HG02798 (cell line): ENCODE data around the gene MPP3.
"Not testable (repeated sequence)": the region's sequence is repeated elsewhere in the genome, so short reads cannot be mapped to it uniquely, and the experiment has no call there.

ENCODE experiments used
- ATAC-seq: cut with Tn5 transposase; IDR thresholded peaks from one replicate; pipeline ENCODE4 v1.9.1; 2021; ENCODE audit warnings: mild to moderate bottlenecking; ENCODE audit not compliant: unreplicated experiment, poor library complexity

MPP3 gene

DNA sequence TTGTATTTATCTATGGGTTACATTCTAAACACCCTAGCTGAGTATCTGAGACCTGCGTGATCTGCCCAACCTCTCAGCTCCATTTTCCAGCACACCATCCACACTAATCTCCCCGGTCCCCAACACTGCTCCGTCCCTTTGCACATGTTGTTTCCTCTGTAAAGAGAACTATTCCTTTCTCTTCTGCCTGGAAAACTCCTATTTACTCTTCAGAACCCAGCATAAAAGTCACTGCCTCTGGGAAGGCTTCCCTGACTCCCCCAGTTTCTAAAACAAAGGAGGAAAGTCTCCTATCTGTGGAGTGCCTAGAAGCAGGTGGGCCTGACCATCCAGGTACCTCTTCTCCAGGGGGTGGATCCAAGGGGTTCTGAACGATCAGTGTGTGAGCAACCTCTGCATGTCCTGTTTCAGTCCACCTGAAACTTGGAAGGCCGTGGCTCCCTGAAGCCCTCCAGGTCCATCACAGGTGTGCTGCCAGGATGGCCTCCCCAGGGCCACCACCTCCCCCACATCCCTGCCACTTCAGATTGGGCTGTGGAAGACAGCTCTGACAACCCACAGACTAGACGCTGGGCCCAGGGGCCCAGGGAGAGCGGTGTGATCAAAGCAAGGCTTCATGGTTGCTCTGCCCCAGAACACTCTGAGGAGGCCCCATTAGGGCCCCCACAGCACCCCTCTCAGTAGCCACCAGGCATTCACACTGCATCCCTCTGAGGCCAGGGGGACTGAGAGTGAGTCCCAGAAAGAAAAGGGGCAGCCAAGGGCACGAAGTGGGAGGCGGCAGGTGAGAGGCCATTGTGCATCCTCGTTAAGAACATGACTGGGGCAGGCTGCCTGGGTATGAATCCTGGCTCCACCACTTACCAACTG lies 20.3 kb downstream of the MPP3 start:
- ATAC-seq: no peak

DNA sequence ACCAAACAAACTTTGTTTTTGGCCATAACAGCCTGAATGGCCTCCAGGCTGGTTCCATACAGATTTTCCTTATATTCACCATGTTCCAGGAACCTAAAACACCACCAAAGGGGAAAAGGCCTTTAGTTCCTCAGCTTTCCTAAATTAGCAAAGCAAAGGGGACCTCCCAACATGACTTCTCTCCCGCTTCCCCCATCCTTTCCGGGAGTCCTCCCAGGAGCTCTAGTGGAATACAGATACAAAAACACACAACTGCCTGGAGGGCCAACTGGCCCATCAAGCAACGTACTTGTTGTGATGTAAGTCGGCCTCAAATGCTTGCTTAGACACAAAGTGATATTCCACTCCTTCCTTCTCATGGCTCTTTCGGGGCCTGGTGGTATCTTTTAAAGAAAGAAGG lies 22.1 kb downstream of the MPP3 start:
- ATAC-seq: no peak

DNA sequence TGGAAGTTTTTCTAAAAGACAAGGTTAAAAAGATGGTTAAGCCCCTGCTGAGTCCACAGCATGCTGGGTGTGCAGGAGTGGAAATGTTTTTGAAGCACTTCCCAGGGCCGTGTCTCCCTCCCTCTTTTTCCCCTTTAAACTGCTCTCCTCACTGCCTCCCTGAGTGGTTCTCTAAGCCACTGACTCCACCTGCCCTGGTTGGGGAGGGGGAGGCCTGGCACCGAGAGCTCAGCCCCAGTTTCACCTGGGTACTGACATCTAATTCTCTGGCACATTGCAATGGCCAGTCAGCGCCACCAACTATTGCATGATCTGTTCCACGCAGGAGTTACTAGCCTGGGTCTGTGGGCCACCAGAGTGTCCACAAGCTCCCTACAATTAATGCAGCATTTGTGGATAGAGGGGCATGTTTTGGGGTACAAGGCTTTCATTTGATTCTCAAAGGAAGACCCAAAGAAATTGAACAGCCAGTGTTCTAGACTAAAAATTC lies 22.7 kb downstream of the MPP3 start:
- no peak for ATAC-seq

DNA sequence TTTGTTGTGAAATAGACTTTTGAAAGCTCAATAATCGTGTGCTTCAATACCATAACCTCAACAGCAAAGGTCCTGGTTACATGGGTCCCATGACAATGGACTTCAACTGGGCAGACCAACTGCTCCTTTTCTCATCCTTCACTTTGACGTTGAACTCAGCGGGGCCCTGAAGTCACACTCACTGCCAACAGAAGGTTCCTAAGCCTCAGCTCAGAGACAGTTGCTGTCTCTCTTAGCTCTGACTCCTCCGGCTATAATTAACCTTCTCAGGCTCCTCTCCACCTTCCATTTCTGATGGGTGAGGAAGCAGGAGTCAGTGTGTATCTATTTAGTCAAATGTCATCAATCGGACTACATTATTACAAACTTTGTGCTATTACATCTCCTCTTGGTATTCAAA lies 23.8 kb downstream of the MPP3 start:
- ATAC-seq: no peak

DNA sequence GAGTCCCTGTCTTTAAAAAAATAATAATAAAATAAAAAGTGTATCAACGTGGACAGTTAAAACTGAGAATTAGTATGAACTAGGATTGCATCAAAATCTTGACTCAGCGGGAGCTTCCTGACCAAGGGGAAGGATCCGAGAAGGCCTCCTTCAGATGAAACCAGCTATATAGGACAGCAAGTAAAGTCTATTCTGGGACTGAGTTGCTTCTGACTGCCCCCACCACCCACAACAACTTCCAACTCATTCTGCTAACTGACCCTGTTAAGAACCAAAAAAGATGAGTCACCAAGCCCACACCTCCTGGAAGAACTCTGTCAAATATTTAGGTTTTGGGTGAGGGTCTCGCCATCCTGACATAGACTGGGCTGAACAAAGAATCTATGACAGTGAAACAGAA lies 24.9 kb downstream of the MPP3 start:
- ATAC-seq: no peak

DNA sequence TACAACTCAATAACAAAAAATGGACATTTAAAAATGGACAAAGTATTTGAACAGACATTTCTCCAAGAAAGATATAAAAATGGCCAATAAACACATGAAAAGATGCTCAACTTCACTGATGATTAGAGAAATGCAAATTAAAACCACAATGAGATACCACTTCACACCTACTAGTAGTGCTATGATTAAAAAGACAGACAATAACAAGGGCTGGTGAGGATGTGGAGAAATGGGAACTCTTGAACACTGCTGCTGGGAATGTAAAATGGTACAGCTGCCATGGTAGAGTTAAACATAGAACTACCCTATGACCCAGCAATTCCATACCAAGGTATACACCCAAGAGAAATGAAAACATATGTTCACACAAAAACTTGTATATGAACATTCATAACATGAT lies 27.8 kb downstream of the MPP3 start:
- ATAC-seq: no peak

DNA sequence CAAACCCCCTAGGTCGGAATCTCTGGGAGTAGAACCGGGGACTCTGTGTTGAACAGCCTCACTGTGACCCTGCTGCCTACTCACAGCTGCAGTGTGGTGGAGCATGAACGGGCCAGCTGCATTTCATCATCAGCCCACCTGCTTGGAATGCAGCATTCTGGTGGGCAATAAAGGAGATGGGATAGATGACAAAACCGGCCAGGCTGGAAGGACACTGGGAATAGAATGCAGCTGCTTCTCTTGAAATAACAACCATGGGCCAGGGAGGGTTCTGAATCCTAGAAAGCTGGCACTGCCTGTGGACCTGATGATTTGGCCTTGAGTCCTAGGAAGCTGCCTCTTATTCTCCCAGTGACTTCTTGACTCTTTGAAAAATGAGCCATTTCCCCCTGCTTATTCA lies 29.2 kb downstream of the MPP3 start:
- no peak for ATAC-seq

DNA sequence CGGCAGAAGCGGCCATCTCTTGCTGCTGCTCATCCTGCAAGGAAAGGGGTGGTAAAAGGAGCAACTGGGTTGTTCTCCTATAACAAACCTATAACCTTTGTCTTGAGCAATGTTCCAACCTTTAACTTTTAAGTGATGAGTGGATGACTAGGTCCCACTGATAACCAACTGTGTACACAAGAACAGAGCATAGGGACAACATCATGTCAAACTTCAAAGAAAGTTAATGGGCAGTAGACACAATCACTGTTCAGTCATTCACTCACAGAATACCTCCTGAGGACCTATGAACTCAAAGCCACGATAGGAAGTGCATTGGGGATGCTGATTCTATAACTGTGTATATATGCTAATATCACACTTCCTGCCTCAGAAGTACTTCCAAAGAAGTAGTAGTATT lies 31.1 kb downstream of the MPP3 start:
- ATAC-seq: no peak

DNA sequence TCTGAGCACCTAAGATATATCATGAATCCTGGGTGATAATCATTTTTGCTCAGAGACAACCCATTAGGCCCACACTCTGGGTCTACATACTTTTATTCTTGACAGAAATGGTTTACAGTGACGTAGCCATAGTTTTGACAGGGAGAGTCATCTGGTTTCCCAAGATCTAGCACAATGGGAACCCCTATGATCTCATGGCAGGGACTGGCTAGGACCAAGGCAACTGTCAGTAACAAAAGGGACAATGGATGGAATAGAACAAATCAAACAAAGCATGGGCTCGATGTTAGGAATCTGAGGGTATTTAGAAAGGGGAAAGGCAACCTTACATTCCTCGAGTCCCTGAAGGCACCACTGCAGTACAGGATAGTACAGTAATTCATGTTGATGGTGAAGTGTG lies 32.2 kb downstream of the MPP3 start:
- no peak for ATAC-seq

DNA sequence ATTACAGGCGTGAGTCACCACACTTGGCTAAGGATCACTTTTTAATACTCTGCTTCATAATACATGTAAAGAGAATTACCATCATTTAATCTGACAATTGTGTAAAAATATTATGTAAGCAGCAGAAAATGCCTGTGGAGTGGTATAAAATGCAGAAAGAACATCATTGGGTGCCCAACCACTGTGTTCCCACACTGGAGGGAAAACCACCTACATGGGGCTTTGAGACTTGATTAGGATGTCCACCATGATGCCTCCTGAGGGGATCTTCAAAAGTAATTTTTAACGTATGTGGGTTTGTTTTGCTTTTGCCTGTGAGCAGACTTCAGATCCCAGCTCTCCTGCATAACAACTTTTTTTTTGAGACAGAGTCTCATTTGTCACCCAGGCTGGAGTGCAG lies 33.9 kb downstream of the MPP3 start:
- no peak for ATAC-seq

DNA sequence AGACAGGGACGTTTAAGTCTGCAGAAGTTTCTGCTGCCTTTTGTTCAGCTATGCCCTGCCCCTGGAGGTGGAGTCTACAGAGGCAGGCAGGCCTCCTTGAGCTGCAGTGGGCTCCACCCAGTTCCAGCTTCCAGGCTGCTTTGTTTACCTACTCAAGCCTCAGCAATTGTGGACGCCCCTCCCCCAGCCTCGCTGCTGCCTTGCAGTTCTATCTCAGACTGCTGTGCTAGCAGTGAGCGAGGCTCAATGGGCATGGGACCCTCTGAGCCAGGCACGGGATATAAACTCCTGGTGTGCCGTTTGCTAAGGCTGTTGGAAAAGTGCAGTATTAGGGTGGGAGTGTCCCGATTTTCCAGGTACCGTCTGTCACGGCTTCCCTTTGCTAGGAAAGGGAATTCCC lies 34.9 kb downstream of the MPP3 start:
- ATAC-seq: not testable (repeated sequence)

DNA sequence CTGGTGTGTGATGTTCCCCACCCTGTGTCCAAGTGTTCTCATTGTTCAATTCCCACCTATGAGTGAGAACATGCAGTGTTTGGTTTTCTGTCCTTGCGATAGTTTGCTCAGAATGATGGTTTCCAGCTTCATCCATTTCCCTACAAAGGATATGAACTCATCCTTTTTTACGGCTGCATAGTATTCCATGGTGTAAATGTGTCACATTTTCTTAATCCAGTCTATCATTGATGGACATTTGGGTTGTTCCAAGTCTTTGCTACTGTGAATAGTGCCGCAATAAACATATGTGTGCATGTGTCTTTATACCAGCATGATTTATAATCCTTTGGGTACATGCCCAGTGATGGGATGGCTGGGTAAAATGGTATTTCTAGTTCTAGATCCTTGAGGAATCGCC lies 40.3 kb downstream of the MPP3 start:
- not testable (repeated sequence) for ATAC-seq

DNA sequence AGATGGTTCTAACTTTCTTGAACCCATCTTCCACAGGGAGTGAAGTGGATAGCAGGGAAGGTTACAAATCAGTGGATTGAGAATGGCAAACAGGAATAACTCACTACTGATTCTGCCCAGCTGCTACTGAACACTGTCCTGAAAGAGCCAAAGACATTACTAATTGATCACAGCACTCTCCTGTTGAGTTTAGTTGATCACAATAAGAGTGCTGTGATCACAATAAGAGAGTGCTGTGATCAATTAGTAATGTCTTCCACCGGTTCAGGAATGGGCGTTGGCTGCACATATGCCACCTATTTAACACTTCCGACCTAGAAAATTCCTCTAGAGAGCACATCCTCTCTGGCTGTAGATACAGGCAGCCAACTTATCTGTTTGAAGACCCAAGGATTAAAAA lies 41.4 kb downstream of the MPP3 start:
- no peak for ATAC-seq

DNA sequence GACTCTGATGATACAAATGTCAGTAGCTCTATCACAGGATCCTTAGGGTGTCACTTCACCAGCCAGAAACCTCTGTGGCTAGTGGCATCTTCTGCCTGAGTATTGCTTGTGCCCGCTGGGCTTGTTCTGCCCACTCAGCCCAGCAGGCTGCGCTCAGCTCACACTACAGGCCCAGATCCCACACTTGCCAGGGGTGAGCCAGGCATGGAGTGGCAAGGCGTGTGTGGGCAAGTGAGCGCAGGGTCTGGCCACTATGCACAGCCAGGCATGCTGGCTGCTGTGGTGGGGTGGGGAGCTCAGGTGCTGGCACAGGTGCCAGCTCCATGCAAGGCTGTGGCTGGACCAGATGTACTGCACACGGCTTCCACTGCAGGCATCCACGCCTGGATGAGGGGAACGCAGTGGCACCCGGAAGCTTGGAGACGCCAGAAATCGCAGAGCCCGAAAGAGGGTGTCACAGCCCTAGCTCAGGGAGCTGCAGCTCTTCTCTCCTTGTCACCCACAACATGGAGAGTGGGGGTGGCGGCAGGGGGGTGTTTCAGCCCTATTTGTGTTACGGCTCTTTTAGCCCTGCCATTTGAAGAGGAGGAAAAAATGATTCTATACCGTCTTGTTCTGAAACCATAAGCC lies 42.5 kb downstream of the MPP3 start:
- no peak for ATAC-seq

DNA sequence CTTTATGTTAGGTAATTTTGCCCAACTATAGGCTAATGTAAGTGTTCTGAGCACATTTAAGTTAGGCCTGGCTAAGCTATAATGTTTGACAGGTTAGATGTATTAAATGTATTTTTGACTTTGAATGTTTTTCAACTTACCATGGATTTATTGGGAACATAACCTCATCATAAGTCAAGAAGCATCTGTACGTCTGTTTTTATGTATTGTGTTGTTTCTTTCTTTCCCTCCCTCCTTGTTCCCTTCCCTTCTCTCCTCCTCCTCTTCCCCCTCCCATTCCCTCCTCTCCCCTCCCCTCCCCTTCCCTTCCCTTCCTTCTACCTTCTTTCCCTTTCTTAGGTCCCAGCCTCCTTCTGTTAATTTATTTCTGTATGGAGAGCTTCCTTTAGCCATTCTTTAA lies 43.5 kb downstream of the MPP3 start:
- ATAC-seq: no peak

DNA sequence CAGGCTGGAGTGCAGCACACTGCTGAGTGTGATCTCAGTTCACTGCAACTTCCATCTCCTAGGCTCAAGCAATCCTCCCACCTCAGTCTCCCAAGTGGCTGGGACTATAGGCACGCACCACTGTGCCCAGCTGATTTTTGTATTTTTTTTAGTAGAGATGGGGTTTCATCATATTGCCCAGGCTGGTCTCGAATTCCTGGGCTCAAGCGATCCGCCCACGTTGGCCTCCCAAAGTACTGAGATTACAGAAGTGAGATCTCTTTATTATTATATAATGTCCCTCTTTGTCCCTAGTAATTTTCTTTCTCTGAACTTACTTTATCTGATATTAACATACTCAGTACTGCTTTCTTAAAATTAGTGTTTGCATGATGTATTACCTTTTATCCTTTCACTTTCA lies 44.4 kb downstream of the MPP3 start:
- no peak for ATAC-seq

DNA sequence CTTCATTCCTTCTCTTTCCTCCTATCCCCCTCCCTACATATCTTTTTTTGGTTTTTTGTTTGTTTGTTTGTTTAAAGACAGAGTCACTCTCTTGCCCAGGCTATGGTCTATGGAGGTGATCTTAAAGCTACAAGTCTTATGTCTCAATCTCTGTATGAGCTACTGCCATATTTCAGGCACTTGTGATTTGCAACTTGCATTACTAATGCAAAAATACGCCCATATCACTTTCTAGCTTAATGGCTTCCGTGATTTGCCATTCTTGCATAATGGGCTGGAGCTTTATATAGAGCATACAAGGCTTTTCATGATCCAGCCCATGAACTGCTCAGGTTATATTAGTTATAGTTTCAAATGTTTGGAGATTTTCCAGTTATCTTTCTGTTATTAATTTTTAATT lies 45.2 kb downstream of the MPP3 start:
- no peak for ATAC-seq

DNA sequence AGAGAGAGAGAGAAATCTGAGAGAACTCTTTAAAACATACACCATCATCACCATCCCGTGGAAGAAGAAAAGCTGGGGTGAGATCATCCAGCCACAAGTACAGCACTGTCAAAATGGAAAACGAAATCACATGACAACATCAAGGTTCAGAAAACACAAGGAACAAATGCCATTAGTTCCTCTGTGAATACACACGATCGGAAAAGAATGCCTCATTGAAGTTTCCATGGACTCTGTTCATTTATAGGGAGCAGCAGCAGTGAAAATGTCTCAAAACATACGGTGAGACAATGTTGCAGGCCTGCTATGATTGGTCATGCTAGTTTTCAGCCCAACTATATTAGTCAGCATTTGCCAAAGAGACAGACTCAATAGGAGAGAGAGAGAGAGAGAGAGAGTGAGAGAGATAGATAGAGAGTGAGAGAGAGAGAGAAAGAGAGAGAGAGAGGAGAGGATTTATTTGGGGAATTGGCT lies 48.3 kb downstream of the MPP3 start:
- ATAC-seq: no peak

DNA sequence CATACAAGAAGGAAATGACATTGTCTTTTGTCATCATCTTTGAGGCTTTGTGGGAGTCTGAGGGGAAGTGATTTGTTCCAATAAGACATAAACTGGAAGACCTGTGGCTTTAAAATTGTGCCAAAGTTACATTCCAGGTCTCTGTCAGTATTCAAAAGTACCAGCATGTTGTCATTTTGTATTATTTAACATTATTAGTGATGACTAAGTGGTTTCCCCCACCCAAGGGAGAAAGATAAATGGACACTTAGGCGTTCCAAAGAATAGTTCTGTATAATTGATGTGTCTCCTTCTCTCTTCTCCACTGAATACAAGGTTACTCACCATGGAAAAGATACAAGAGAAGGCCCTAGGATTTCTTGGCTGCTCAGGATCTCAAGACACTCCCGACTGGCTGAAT lies 48.9 kb downstream of the MPP3 start:
- ATAC-seq: no peak

DNA sequence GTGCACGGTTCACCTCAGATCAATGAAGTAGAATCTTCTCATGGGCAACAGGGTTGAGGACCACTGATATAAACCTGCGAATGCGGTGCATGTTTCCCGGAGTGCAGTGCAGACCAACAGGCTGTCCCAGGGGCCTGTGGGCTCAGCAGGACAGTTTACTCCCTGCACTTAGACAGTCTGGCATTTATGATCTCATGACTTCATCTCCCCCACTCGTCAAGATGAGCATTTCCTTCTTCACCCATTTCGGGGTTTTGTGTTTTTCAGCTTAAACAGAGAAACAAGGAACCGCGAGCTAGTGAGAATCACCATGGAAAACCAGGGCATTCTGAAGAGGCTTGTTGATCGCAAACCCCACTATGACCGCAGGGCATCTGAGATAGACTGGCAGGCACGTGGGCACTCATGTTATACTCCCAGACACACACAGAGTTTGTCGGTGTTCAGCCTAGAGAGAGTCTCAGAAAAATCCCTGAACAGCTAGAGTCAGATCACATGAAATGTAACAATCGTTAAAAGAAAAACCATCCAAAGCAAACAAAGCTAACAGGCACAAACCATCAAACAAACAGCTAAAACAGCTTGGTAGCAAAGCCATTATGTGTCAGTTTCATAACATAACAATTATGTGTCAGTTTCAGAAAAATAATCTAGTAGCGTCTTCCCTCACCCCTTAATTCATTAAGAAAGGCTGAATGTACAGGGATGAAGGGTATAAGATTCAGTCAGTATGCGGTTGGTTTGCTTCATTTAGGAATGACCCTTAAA lies 49.8 kb downstream of the MPP3 start:
- ATAC-seq: no peak

DNA sequence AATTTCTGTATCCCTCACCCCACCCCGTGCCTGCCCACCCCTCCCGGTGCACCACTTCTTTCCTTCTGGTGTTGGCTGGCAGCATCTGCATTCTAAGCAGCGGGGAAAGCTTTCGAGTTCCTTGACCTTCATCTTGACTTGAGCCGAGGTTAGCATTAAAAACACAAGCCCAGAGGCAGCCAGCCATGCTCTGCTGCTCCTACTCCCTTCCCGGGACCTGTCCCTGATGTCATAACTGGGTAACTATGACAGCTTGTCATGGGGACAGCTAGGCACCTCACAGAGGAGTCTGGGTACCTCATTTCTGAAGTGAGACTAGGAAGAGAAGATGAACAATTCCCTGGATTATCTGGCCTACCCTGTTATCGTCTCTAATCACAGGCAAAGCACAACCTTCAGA lies 52.8 kb downstream of the MPP3 start, which contains the start of gene CFAP97D1:
TSS of gene CFAP97D1 (plus strand) at position 301 of the 400 bp plus-strand sequence. CDS start at position 329, 28 bp downstream.
- ATAC-seq: no peak
